ENCODE data around the gene XIAP.

Gene XIAP

DNA sequence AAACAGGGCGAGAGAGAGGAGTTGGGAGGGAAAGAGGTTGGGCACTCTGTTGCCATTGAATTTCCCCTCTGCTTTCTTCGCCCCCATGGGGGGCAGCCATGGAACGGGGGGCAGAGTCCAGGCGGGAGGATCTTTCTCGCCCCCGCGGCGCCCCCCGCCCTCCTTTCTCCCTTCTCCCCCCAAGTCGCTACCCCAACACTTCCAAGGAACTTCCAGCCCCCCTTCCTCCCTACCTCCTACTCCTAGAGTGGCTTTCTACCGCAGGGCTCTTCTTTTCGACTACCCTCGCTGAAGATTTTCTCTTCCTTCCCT, 101.1 kb downstream of the XIAP start:
- no peak for DNase-seq (ENCODE audit: low spot score)

DNA sequence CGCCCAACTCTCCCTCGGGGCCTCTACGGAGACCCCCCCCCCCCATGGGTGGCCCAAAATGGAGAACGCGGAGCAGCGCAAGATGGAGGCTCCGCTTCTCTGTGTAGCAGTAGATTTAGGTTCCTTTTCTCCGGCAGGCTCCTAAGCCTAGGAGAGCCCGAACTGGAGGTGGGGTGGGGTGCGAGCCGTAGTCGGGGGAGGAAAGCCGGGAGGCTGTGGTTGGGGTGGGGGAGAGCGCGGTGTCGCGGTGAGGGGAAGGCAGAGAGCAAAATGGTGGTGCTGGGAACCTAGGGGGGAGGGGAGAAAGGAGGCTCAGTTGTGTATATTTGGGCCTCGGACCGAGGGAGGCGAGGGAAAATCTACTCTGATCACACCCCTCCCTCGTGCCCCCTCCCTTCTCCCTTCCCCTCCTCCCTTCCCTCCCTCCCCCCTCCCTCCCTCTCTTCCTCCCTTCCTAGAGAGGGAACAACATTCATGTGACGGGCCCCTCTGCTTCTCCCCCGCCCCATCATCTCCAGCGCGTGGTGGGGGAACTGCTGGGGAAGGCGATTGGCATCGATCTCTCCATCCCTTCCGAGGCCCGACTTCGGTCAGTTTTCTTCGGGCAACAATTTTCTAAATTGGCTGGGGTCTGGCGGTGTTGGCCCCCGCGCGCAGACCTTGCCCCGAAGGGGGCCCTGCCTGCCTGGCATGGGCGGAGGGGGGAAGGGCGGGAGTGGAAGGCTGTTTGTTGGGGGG, 101.6 kb downstream of the XIAP start, which contains the start of gene STAG2:
STAG2 (plus strand) TSS at position 439 of the 738 bp plus-strand sequence. CDS start 60,922 bp downstream, outside the sequence.
- DNase-seq (ENCODE audit: low spot score): peak; percentile 43

DNA sequence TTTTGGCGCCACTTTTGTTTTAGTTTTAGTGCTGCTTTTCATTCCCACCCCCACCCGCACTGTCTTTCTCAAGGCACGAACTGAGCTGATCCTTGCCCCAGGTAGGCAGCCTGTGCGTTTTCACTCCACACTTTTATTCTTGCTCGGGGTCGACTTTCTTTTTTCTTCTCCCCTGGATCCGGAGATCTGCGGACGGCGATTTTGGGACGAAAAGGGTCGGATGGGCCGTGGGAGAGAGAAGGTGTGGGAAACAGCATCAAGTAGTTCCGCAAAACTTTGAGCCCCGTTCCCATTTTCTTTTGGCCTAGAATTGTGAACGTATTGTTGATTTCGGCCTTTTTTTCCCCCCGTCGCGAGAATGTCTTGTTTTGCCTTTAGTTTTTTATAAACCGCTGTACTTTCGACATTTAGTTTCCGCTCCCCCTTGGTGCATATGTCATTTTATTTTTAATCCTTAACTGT, 102.2 kb downstream of the XIAP start:
- DNase-seq (ENCODE audit: low spot score): peak; percentile 4

DNA sequence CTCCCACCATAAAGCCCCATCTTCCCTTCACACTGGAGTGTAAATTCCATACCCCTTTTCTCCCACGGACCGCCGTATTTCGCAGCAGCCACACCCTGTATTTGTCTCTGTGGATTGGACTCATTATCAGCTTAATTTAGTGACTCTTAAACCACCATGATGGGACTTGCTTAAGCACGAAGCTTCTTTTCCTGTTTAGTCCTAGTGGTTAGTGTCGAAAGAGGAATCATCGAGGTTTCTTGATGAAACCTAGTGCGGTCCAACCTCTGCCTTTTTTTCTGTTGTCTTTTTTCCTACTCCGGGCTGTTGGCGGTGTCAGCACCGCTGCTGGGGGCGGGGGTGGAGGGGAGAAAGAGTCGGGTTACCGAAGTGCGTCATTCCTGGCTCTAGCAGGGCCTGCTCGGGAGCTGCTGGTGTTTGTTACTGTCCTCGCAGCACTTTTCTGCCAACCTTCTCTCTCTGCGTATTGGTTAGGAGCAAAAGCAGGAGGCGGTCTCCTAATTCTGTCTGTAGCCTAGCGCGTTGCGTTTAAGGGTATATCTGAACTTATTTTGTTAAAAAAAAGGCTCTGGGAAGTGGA, 103.0 kb downstream of the XIAP start:
- DNase-seq (ENCODE audit: low spot score): peak; percentile 75

All from CD4-positive, alpha-beta T cell treated with Interleukin-15 for 4 hours (primary cell).